Urinary bladder (tissue), 4 donors: ENCODE measurements around the gene NACC2. TPM values are rescaled to one million over a fixed set of nuclear protein-coding genes. Genes with fewer than 3 reads are reported as not detected.

Experiments used
- DNase-seq: peaks from one replicate; pipeline ENCODE4 v3.0.0-alpha.2; 2015; ENCODE audit errors: extremely low spot score
- H3K27ac ChIP-seq: one replicate; pipeline ENCODE4 v1.5.1; 2013; ENCODE audit warnings: low read depth, mild to moderate bottlenecking, moderate library complexity
- H3K36me3 ChIP-seq: one replicate; pipeline ENCODE4 v1.6.1; 2013; ENCODE audit warnings: mild to moderate bottlenecking, moderate library complexity; ENCODE audit not compliant: insufficient read depth
- H3K4me1 ChIP-seq: one replicate; pipeline ENCODE4 v1.6.1; 2013; ENCODE audit warnings: mild to moderate bottlenecking, moderate library complexity; ENCODE audit not compliant: insufficient read depth
- H3K4me3 ChIP-seq: one replicate; pipeline ENCODE4 v1.5.1; 2013; ENCODE audit warnings: low read depth, low read length
- WGBS: extraction: QIAGEN DNeasy Blood & Tissue Kit; methylation state at CpG from one replicate; pipeline ENCODE4 v1.1.7; 2013; 5-methylcytosine and 5-hydroxymethylcytosine counted together
- polyA plus RNA-seq: library from polyadenylated mRNA; stranded (reverse); fragments of 200-250 nt; gene quantifications from one replicate; pipeline ENCODE4 v1.2.3, GENCODE V29; 2013
- total RNA-seq: library from RNA; depleted of rRNA; stranded (reverse); fragments of >200 nt; gene quantifications from one replicate; pipeline ENCODE4 v1.2.3, GENCODE V29; 2014
- donor health status: healthy with polysubstance abuse.
- donor health status: healthy.

Gene NACC2
- total and polyA plus RNA-seq, 2 donors = 14.9 to 54.1 TPM

DNA sequence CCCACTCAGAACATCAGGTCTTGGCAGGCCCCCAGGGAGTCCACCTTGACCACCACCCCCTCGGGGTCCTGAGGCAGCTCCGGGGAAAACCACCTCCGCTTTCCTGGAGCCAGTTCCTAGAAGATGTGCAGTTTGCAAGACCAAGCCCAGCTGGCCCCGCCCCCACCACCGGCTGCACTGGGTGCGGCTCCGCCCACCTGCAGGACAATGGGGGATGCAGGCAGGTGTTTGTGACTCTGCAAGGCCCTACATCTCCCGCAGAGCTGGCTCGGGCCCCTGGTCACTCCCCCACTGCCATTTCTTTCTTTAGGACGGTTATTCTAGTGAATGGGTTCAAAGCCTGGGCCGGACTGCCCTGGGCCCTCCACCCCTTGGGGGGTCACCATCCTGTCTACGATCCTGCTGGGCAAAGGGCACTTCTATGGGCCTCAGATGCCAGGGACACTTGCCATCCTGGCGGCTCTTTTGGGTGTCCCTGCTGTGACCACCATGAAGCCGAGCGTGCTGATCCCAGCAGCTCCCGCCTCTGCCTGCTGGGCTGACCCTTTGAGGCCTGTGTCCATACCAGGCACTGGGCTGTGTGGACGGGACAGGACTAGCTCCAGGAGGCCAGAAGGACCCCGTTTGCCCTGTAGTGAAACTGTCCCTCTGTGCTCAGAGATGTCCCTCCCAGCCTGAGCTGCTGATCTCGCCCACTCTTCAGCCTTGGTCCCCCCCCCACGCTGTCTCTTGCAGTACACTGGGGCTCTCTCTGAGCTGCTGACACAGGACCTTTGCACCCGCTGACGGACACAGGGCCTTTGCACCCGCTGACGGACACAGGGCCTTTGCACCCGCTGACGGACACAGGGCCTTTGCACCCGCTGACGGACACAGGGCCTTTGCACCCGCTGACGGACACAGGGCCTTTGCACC lies 5.9 kb upstream of the NACC2 start:
- Histone ChIP-seq H3K27ac (no peak overlapping the region), H3K36me3 (no peaks in the 10 kb centered on the region), H3K4me1 (peaks cover under 1% of the 10 kb centered on the region), H3K4me3 (no peak overlapping the region)
- WGBS = 72% methylated on average over 26 of the region's 30 CpGs
- DNase-seq = no peak

DNA sequence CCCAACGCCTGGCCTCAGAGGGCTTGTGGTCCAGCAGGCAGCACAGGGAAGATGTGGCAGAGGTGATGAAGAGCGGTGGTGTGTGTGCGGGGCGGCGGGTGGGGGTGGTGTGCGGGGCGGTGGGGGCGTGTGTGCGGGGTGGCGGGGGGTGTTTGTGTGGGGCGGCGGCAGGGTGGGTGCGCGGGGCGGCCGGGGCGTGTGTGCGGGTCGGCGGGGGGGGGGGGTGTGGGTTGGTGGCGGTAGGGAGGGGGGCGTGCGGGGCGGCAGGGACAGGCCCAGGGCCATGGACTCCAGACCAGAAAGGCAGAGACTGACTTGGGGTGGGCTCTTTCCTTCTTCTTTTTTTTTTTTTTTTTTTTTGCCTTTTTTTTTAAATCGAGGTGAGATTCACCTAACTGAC lies 4.5 kb upstream of the NACC2 start:
- DNase-seq = no peak
- Histone ChIP-seq H3K36me3 (no peaks in the 10 kb centered on the region), H3K4me3 (no peak overlapping the region), H3K27ac (no peak overlapping the region), H3K4me1 (peaks cover 2% of the 10 kb centered on the region)
- 78% methylated on average over 16 of the region's 25 CpGs for WGBS

DNA sequence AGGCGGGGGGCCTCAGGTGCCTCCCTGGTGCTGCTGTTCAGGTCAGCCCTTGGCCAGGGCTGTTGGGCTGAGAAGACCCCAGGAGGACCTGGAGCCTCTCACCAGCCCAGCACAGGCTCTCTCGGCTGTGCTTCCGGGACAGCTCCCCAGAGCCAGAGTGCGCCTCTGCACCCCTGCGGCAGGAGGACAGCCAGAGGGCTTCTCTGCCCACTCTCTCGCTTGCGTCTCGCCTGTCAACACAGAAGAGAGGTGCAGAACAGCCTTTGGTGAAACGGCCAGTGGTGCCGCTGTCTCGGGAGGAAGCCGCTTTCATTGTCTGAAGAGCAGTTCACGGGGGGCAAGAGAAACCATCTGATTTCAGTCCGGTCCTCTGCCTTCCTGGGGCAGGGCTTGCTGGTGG lies 3.8 kb upstream of the NACC2 start:
- Histone ChIP-seq H3K4me1 (peaks cover 2% of the 10 kb centered on the region), H3K36me3 (no peaks in the 10 kb centered on the region), H3K4me3 (no peak overlapping the region), H3K27ac (no peak overlapping the region)
- WGBS = 40% methylated on average over 14 of the region's 14 CpGs
- no peak for DNase-seq

DNA sequence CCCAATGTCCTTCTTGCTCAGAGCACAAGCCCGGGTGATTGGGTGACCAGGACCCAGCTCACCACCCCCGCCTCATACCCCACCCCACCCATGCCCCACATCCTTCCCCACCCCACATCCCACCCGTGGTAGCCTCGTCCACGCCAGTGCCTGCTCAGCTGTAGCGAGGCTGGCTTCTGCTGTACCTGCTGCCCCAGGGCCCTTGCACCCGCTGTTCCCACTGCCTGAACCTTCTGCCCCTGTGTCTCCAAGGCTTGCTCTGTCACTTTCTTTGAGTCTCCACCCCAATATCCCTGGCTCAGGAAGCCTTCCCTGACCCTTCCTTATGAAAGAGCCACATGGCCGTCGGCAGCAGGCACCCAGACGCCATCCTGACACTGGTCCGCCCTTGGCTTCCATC lies 3.1 kb upstream of the NACC2 start:
- Histone ChIP-seq H3K36me3 (no peaks in the 10 kb centered on the region), H3K4me3 (no peak overlapping the region), H3K4me1 (peaks cover 2% of the 10 kb centered on the region), H3K27ac (no peak overlapping the region)
- 81% methylated on average over 11 of the region's 11 CpGs for WGBS
- no peak for DNase-seq

DNA sequence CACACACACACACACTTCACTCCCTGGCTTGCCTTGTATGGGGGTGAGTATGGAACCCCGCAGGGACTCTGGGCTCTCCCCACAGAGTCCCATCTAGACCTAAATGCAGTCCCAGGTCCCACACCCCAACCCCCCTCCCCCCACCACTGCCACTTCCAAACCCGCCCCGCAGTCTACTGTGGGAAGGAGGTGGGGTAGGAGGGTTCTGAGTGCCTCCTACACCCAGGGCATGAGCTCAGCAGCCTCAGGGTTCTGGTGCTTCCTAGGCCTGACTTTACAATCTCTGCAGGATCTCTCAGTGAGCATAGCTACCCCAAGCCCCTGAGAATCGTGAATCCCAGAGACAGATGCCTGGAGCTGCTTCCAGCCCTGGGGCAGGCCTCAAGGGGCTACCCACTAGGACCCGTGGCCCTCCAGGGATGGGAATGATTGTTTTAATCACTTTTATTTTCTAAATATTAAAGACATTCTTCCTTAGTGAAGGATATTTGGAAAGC lies 1.5 kb upstream of the NACC2 start:
- Histone ChIP-seq H3K27ac (no peak overlapping the region), H3K4me1 (peaks cover 2% of the 10 kb centered on the region), H3K36me3 (no peaks in the 10 kb centered on the region), H3K4me3 (no peak overlapping the region)
- WGBS = 81% methylated on average over 5 of the region's 5 CpGs
- DNase-seq = no peak

DNA sequence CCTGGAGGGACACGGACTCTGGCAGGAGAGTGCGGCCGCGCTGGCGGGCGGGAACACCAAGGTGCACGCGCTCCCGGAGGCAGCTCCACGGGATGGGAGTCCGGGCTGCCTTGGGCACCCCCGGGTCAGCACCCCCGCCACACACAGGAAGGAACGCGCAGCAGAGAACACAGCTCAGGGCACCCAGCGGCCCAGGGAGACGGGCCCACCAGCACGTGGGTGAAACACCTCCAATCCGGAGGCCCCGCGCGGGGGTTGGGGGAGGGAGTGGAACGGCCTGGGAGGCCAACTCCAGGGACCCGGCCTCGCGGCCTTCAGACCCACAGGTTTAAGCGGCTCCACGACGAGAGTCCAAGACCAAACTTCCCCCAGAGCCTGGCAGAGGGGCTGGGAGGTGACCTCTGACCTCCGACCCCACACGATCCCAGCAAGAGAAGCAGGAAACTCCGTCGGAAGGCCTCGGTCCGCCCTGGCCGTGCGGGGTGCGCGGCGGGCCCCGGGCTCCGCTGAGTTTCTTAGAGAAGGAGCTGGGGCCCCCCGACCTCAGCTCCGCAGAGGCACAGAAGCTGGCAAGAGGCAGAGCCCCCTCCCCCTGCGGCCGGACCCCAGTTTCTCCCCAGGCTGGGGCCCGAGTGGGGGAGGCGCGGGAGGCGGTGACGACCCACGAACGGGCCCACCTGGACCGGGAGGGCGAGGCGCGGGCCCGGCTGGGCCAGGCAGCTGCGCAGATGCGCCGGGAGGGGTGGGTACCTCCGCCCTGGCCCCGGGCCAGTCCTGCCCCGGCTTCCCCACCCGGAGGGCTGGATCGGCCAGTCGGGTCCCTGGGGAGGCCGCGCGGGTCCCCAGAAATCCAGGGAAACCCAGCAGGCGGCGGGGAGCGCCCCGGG lies 851 bp downstream of the NACC2 start:
- peak overlapping the region; percentile 92 for H3K4me3 ChIP-seq
- no peaks in the 10 kb centered on the region for H3K36me3 ChIP-seq
- peak overlapping the region; percentile 75 for H3K27ac ChIP-seq
- 8% methylated on average over 74 of the region's 74 CpGs for WGBS
- no peak for DNase-seq
- H3K4me1 ChIP-seq = peaks cover 2% of the 10 kb centered on the region

DNA sequence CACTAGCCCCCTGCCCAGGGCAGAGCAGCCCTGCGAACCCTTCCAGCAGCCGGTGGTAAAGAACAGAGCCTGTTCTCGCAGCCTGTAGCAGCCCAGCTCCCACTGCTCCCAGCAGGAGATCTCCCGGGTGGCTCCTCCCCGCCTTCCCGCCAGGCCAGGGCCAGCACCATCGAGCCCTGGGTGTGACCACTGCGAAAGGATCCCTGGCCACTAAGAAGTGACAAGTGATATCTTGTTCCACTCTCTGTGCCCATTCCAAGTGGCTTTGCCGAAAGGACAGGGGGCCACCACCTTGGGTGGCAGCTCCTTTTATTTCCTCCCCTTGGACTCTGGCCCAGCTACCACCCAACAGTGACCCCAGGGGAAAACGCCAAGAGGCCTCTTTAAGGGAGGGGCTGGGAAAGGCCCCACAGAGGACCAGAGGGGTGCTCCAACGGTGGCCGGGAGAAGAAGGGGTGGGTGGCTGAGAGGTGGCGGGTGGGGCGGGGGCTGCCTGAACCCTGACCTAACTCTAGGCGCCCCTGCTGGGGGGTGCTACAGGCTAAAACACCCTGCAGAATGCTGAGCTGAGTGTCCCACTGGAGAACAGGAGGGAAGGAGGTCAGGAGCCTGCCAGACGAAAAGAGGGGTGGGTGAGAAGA lies 1.6 kb downstream of the NACC2 start:
- peak overlapping the region; percentile 75 for H3K27ac ChIP-seq
- peak overlapping the region; percentile 92 for H3K4me3 ChIP-seq
- H3K4me1 ChIP-seq = peaks cover 2% of the 10 kb centered on the region
- H3K36me3 ChIP-seq = no peaks in the 10 kb centered on the region
- WGBS = 31% methylated on average over 16 of the region's 16 CpGs
- DNase-seq = no peak

DNA sequence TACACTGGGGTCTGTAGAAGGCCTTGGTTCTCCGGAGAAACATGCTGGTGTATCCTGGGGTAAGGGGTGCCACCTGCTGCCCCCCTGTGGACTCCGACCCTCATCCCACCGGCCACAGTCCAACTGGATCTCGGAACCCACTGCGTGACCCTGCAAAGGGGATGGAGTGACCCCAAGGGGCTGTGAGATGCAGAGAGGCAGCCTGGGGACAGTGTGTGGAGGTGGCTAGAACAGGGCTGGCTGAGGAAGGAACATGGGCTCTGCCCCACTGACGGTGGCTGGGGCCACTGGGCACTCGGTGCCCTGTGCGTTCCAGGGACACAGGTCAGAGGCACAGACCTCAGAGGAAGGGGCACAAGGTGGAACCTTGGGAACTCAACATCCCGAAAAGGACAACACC lies 2.3 kb downstream of the NACC2 start:
- no peaks in the 10 kb centered on the region for H3K36me3 ChIP-seq
- no peak overlapping the region for H3K4me3 ChIP-seq
- H3K4me1 ChIP-seq = peaks cover 2% of the 10 kb centered on the region
- 71% methylated on average over 9 of the region's 9 CpGs for WGBS
- no peak overlapping the region for H3K27ac ChIP-seq
- DNase-seq = no peak

DNA sequence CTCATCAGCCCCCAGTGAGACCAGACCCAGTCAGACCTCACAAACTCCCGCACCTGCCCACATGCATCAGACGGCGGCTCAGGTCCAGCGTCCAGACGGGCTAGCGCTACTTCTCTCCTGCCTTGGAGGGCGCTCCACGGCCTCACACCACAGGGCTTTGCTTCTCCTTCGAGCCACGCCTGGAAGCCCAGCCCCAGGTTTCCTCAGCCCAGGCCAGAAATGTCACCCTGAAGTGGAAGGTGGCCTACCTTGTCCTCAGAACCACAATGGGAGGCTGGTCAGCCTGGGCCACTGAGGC lies 2.8 kb downstream of the NACC2 start:
- Histone ChIP-seq H3K27ac (no peak overlapping the region), H3K4me3 (no peak overlapping the region), H3K36me3 (no peaks in the 10 kb centered on the region), H3K4me1 (peaks cover 2% of the 10 kb centered on the region)
- 83% methylated on average over 10 of the region's 10 CpGs for WGBS
- DNase-seq = no peak

DNA sequence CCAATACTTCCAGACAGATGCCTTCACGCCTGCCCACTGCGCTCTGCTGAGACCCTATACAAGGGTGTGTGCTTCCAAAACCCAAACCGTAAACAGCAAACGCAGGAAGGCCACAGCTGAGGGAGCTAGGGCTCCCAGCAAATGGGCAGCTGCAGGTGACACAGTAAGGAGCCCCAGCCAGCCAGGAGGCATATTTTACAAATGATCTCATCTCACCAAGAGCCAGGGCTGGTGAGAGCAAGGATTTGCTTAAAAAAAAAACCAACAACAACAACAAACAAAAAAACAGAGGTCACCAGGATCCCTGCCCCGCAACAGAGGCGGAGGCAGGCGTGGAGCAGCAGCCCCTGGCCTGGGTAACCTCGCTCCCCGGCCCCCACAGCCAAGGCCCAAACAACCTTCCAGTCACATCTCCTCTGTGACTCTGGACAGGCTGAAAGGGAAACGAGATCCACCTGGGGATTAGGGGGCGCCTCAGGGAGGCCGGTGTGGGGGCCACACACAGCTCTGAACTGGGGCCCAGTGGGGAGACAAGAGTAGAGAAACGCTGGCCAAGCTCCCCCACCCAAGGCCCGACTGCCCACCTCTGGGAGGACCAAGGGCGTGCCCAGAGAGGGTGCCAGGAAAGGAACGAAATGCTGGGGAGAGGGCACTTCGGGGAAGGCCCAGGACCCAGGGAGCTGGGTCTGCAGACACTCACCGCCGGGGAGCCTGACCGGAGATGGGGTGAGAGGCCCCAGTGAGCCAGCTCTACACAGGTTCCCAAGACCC lies 3.3 kb downstream of the NACC2 start:
- Histone ChIP-seq H3K4me3 (no peak overlapping the region), H3K4me1 (peaks cover 2% of the 10 kb centered on the region), H3K27ac (no peak overlapping the region), H3K36me3 (no peaks in the 10 kb centered on the region)
- no peak for DNase-seq
- WGBS = 70% methylated on average over 20 of the region's 20 CpGs

DNA sequence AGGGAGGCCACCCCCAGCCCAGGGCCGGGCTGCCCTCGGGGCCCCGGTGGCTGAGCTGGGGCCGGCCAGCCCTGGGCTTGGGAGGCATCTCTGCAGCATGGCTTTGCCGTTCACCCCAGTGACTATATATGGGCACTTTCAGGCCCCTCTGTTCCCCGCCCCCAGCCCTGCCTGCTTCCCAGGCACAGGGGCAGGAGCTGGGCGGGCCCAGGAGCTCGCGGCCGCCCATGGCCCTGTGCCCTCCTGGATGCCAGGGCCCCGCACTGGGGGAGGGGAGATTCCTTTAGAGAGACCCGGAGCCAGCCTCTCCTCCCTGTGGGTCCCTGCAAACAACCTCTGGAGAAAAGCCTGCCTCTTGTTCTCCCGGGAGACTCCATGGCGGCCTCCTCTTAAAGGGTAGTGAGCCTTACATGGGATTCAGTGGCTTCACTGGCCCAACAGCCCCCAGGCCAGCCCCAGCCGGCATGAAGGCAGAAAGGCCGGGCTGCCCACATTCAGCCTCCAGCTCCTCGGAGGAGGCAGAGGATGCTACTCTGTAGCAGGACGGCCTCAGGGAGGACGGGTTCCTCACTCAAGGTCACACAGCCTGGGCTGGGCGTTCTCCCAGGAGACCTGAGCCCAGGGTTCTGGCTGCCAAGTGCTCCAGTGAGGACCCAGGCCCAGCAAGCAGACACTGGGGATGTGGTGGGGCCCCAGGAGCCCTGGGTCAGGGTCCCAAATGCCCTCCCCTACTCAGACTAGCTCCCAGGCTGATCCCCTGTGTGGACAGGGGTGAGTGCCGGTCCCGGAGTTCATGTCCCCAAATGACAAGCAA lies 4.1 kb downstream of the NACC2 start:
- DNase-seq = no peak
- no peak overlapping the region for H3K4me3 ChIP-seq
- no peaks in the 10 kb centered on the region for H3K36me3 ChIP-seq
- H3K27ac ChIP-seq = peak overlapping the region; percentile 16
- H3K4me1 ChIP-seq = peaks cover 2% of the 10 kb centered on the region
- 57% methylated on average over 22 of the region's 22 CpGs for WGBS

DNA sequence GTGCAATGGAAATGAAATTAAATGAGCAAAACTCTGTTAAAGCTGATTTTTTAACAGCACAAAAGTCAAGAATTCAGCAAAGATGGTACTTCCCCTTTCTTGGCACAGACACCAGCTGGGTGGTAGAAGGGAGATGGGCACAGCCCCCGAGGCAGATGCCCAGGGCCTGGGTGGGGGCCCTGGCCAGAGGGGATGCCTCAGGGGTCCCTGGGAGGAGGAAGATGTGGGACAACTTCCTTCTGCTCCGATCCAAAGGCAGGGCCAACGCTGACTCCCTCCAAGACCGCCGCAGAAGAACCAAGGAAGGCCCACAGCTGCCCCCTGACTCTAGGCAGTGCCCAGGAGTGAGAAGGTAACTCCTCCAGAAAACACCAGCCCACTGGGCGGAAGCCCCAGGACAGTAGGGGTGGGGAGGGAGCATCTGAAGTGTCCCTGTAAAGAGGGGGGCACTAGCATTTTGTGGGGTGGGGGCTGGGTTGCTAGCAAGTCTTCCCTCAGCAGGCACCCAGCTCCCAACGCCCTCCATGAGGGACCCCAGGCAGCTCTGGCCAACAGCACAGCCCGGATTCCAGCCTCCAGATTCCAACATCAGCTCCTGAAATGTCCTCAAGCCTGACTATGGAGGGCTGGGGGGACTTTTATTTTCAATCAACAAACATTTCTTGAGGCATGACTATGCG lies 4.9 kb downstream of the NACC2 start:
- no peaks in the 10 kb centered on the region for H3K36me3 ChIP-seq
- H3K4me3 ChIP-seq = no peak overlapping the region
- no peak for DNase-seq
- H3K4me1 ChIP-seq = no peaks in the 10 kb centered on the region
- 64% methylated on average over 9 of the region's 9 CpGs for WGBS
- H3K27ac ChIP-seq = no peak overlapping the region
